ENCODE results near the gene PPP1R15A.
"Not testable (repeated sequence)": the region's sequence is repeated elsewhere in the genome, so short reads cannot be mapped to it uniquely, and the experiment has no call there.

Gene PPP1R15A

GRCh38 chr19:48905664-48906063 is 33.4 kb downstream of the PPP1R15A start:
- TF ChIP-seq POU6F1 (CRISPR knock-in tag; IDR thresholded peaks at IDR 0.05; ENCODE audit: borderline replicate concordance, low read depth) (no peak), CREB5 (CRISPR knock-in tag; IDR thresholded peaks at IDR 0.05; ENCODE audit: low read depth) (no peak), TOX (CRISPR knock-in tag; IDR thresholded peaks at IDR 0.05; ENCODE audit: borderline replicate concordance) (no peak), ZFP30 (CRISPR knock-in tag; IDR thresholded peaks at IDR 0.05) (no peak), ZC3H10 (CRISPR knock-in tag; IDR thresholded peaks at IDR 0.05) (no peak), ZFP3 (CRISPR knock-in tag; IDR thresholded peaks at IDR 0.05) (no peak), TCF4 (CRISPR knock-in tag; IDR thresholded peaks at IDR 0.05; ENCODE audit: borderline replicate concordance) (no peak), ZNF70 (CRISPR knock-in tag; IDR thresholded peaks at IDR 0.05) (no peak), RARB (CRISPR knock-in tag; IDR thresholded peaks at IDR 0.05) (no peak), PATZ1 (CRISPR knock-in tag; IDR thresholded peaks at IDR 0.05; ENCODE audit: borderline replicate concordance) (no peak), ZNF8 (CRISPR knock-in tag; IDR thresholded peaks at IDR 0.05) (no peak)
- ATAC-seq, result no peak

GRCh38 chr19:48906324-48906723 is 34.1 kb downstream of the PPP1R15A start:
- ATAC-seq, result no peak
- TF ChIP-seq ESRRG (CRISPR knock-in tag; IDR thresholded peaks at IDR 0.05) (no peak), BACH2 (CRISPR knock-in tag; IDR thresholded peaks at IDR 0.05; ENCODE audit: borderline replicate concordance) (no peak), CSDC2 (CRISPR knock-in tag; IDR thresholded peaks at IDR 0.05) (no peak), ZNF70 (CRISPR knock-in tag; IDR thresholded peaks at IDR 0.05) (no peak), OSR1 (CRISPR knock-in tag; IDR thresholded peaks at IDR 0.05) (no peak)

- ATAC-seq, result no peak
- TF ChIP-seq ZNF565 (CRISPR knock-in tag; conservative IDR thresholded peaks at IDR 0.05; ENCODE audit: low read depth) (no peak), TOX (CRISPR knock-in tag; IDR thresholded peaks at IDR 0.05; ENCODE audit: borderline replicate concordance) (no peak), ARNTL (CRISPR knock-in tag; IDR thresholded peaks at IDR 0.05; ENCODE audit: borderline replicate concordance, low read depth) (no peak), ZNF70 (CRISPR knock-in tag; IDR thresholded peaks at IDR 0.05) (no peak), ESRRG (CRISPR knock-in tag; IDR thresholded peaks at IDR 0.05) (no peak), ZFP3 (CRISPR knock-in tag; IDR thresholded peaks at IDR 0.05) (no peak), ZC3H10 (CRISPR knock-in tag; IDR thresholded peaks at IDR 0.05) (no peak), OSR1 (CRISPR knock-in tag; IDR thresholded peaks at IDR 0.05) (no peak), ZNF8 (CRISPR knock-in tag; IDR thresholded peaks at IDR 0.05) (no peak)
These were observed 35.5 kb downstream of the PPP1R15A start for GRCh38 chr19:48907671-48908070.

- not testable (repeated sequence) for ATAC-seq
These were observed 37.3 kb downstream of the PPP1R15A start for GRCh38 chr19:48909424-48910077.

- TF ChIP-seq POU6F1 (CRISPR knock-in tag; IDR thresholded peaks at IDR 0.05; ENCODE audit: borderline replicate concordance, low read depth) (no peak), ZNF565 (CRISPR knock-in tag; conservative IDR thresholded peaks at IDR 0.05; ENCODE audit: low read depth) (no peak), CREB5 (CRISPR knock-in tag; IDR thresholded peaks at IDR 0.05; ENCODE audit: low read depth) (no peak), ZNF8 (CRISPR knock-in tag; IDR thresholded peaks at IDR 0.05) (no peak), ZFP30 (CRISPR knock-in tag; IDR thresholded peaks at IDR 0.05) (no peak), ZNF70 (CRISPR knock-in tag; IDR thresholded peaks at IDR 0.05) (no peak), CSRNP3 (CRISPR knock-in tag; IDR thresholded peaks at IDR 0.05) (no peak), PPARA (CRISPR knock-in tag; IDR thresholded peaks at IDR 0.05; ENCODE audit: borderline replicate concordance) (no peak), ESRRG (CRISPR knock-in tag; IDR thresholded peaks at IDR 0.05) (no peak)
- ATAC-seq, result no peak
These were observed 38.6 kb downstream of the PPP1R15A start for GRCh38 chr19:48910803-48911202.

All from SK-N-SH treated with all-trans-retinoic acid at 6 μM for 48 hours (cell line).